Vagina (tissue), 2 donors: ENCODE data around the gene HOXD4. TPM values are rescaled to one million over a fixed set of nuclear protein-coding genes. Genes with fewer than 3 reads are reported as not detected.

ENCODE experiments used
- DNase-seq, 2 donors: peaks; one replicate each; pipeline ENCODE4 v3.0.0-alpha.2; 2017; ENCODE audit errors: extremely low spot score in 2 of 2
- H3K27ac ChIP-seq: fragments of 200-600 bp; sonication (generic); one replicate; pipeline ENCODE4 v1.5.1; 2019
- H3K27me3 ChIP-seq: fragments of 200-600 bp; sonication (generic); one replicate; pipeline ENCODE4 v1.5.1; 2019
- H3K36me3 ChIP-seq, 2 donors: fragments of 200-600 bp; sonication (generic); one replicate each; pipeline ENCODE4 v1.5.1; 2017 to 2019
- H3K4me1 ChIP-seq: fragments of 200-600 bp; sonication (generic); one replicate; pipeline ENCODE4 v1.5.1; 2019
- H3K4me3 ChIP-seq, 2 donors: fragments of 200-600 bp; sonication (generic); 1 replicate in 1 of 2; 2 replicates in 1 of 2; pipeline ENCODE4 v1.5.1; 2016 to 2019
- H3K9me3 ChIP-seq: fragments of 200-600 bp; sonication (generic); one replicate; pipeline ENCODE4 v1.5.1; 2019
- CTCF ChIP-seq, 3 experiments: fragments of 450-650 bp in 2 of 3; fragments of 200-600 bp in 1 of 3; sonication (generic) in 1 of 3; IDR thresholded peaks; one replicate each; pipeline ENCODE4 v1.5.1; 2017 to 2019; ENCODE audit warnings: antibody characterized with exemption in 3 of 3, mild to moderate bottlenecking in 2 of 3, moderate library complexity in 2 of 3
- POLR2A ChIP-seq, 2 donors: fragments of 450-650 bp; IDR thresholded peaks; one replicate each; pipeline ENCODE4 v1.6.1; 2017; ENCODE audit warnings: antibody characterized with exemption in 2 of 2, mild to moderate bottlenecking in 2 of 2, moderate library complexity in 2 of 2
- POLR2AphosphoS5 ChIP-seq, 2 donors: sonication (generic); formaldehyde crosslinking; IDR thresholded peaks; one replicate each; pipeline ENCODE4 v1.9.0; 2017; ENCODE audit warnings: antibody characterized with exemption in 2 of 2, mild to moderate bottlenecking in 2 of 2, low read depth in 1 of 2; ENCODE audit not compliant: insufficient read depth in 1 of 2
- intact Hi-C: fragments of 100-400 bp; cut with DNase I; formaldehyde crosslinking; loops from one replicate; pipeline ENCODE4 v1.15.1; 2023
- total RNA-seq: library from RNA; depleted of rRNA; stranded (reverse); fragments of >200 nt; gene quantifications from one replicate; pipeline ENCODE4 v1.2.3, GENCODE V29; 2016

Gene HOXD4
- total RNA-seq, 1 donor from 2014 or later = 4.9 TPM

- H3K27ac ChIP-seq = no peak overlapping the region
- H3K4me1 ChIP-seq = peaks cover 19% of the 10 kb centered on the region
- H3K4me3 ChIP-seq = no peak overlapping the region
- H3K9me3 ChIP-seq = no peaks in the 10 kb centered on the region
- H3K36me3 ChIP-seq = no peaks in the 10 kb centered on the region
- no peak for TF ChIP-seq POLR2A (IDR thresholded peaks at IDR 0.05)
- no peak for TF ChIP-seq CTCF (IDR thresholded peaks at IDR 0.05)
- no peak for TF ChIP-seq POLR2AphosphoS5 (IDR thresholded peaks at IDR 0.05; ENCODE audit: insufficient read depth in 1 of 2, low read depth in 1 of 2)
- intact Hi-C loops = no loop called here
- DNase-seq = no peak
- H3K27me3 ChIP-seq = peaks cover 17% of the 10 kb centered on the region
These were observed 13.4 kb downstream of the HOXD4 start for GRCh38 chr2:176164611-176165369.

- Histone ChIP-seq H3K4me3 (no peak overlapping the region), H3K27me3 (peaks cover 16% of the 10 kb centered on the region), H3K4me1 (peaks cover 13% of the 10 kb centered on the region), H3K27ac (no peak overlapping the region), H3K9me3 (no peaks in the 10 kb centered on the region), H3K36me3 (no peaks in the 10 kb centered on the region)
- intact Hi-C loops = no loop called here
- no peak for DNase-seq
- TF ChIP-seq POLR2A (IDR thresholded peaks at IDR 0.05) (no peak), POLR2AphosphoS5 (IDR thresholded peaks at IDR 0.05; ENCODE audit: insufficient read depth in 1 of 2, low read depth in 1 of 2) (no peak), CTCF (IDR thresholded peaks at IDR 0.05) (no peak)
These were observed 14.2 kb downstream of the HOXD4 start for GRCh38 chr2:176165370-176166050.

GRCh38 chr2:176166272-176166671 is 14.9 kb downstream of the HOXD4 start:
- Histone ChIP-seq H3K27ac (no peak overlapping the region), H3K36me3 (no peaks in the 10 kb centered on the region), H3K27me3 (peaks cover 12% of the 10 kb centered on the region), H3K4me3 (no peak overlapping the region), H3K9me3 (no peaks in the 10 kb centered on the region), H3K4me1 (peaks cover 9% of the 10 kb centered on the region)
- no peak for DNase-seq
- intact Hi-C loops = no loop called here
- no peak for TF ChIP-seq POLR2AphosphoS5 (IDR thresholded peaks at IDR 0.05; ENCODE audit: insufficient read depth in 1 of 2, low read depth in 1 of 2)
- no peak for TF ChIP-seq CTCF (IDR thresholded peaks at IDR 0.05)
- no peak for TF ChIP-seq POLR2A (IDR thresholded peaks at IDR 0.05)

GRCh38 chr2:176167398-176167797 is 16.0 kb downstream of the HOXD4 start:
- no peak for TF ChIP-seq CTCF (IDR thresholded peaks at IDR 0.05)
- no peak for TF ChIP-seq POLR2AphosphoS5 (IDR thresholded peaks at IDR 0.05; ENCODE audit: insufficient read depth in 1 of 2, low read depth in 1 of 2)
- no peak for TF ChIP-seq POLR2A (IDR thresholded peaks at IDR 0.05)
- peaks cover 17% of the 10 kb centered on the region for H3K27me3 ChIP-seq
- no peak overlapping the region for H3K4me3 ChIP-seq
- no peaks in the 10 kb centered on the region for H3K9me3 ChIP-seq
- H3K4me1 ChIP-seq = peaks cover 9% of the 10 kb centered on the region
- no peak for DNase-seq
- H3K36me3 ChIP-seq = no peaks in the 10 kb centered on the region
- intact Hi-C loops = no loop called here
- no peak overlapping the region for H3K27ac ChIP-seq

GRCh38 chr2:176169181-176169580 is 17.8 kb downstream of the HOXD4 start:
- H3K27ac ChIP-seq = no peak overlapping the region
- no peak overlapping the region for H3K4me3 ChIP-seq
- peaks cover 9% of the 10 kb centered on the region for H3K4me1 ChIP-seq
- H3K9me3 ChIP-seq = no peaks in the 10 kb centered on the region
- H3K36me3 ChIP-seq = no peaks in the 10 kb centered on the region
- H3K27me3 ChIP-seq = peaks cover 16% of the 10 kb centered on the region
- intact Hi-C loops = no loop called here
- TF ChIP-seq POLR2A (IDR thresholded peaks at IDR 0.05) = no peak
- no peak for TF ChIP-seq CTCF (IDR thresholded peaks at IDR 0.05)
- TF ChIP-seq POLR2AphosphoS5 (IDR thresholded peaks at IDR 0.05; ENCODE audit: insufficient read depth in 1 of 2, low read depth in 1 of 2) = no peak
- no peak for DNase-seq
